ENCODE data around the gene FPGS. TPM values are rescaled to one million over a fixed set of nuclear protein-coding genes. Genes with fewer than 3 reads are reported as not detected.
"Not testable (repeated sequence)": the region's sequence is repeated elsewhere in the genome, so short reads cannot be mapped to it uniquely, and the experiment has no call there.

FPGS gene
- total RNA-seq, 1 donor from 2014 or later, result 68.9 TPM

GRCh38 chr9:127777368-127777980 lies 25.2 kb upstream of the FPGS start:
- H3K36me3 ChIP-seq, result no peaks in the 10 kb centered on the region
- H3K4me1 ChIP-seq, result peaks cover 14% of the 10 kb centered on the region
- H3K9me3 ChIP-seq, result no peaks in the 10 kb centered on the region
- H3K4me3 ChIP-seq, result peak overlapping the region; percentile 43
- ATAC-seq (no peak), DNase-seq (no peak)
- TF ChIP-seq, protein P1, sequence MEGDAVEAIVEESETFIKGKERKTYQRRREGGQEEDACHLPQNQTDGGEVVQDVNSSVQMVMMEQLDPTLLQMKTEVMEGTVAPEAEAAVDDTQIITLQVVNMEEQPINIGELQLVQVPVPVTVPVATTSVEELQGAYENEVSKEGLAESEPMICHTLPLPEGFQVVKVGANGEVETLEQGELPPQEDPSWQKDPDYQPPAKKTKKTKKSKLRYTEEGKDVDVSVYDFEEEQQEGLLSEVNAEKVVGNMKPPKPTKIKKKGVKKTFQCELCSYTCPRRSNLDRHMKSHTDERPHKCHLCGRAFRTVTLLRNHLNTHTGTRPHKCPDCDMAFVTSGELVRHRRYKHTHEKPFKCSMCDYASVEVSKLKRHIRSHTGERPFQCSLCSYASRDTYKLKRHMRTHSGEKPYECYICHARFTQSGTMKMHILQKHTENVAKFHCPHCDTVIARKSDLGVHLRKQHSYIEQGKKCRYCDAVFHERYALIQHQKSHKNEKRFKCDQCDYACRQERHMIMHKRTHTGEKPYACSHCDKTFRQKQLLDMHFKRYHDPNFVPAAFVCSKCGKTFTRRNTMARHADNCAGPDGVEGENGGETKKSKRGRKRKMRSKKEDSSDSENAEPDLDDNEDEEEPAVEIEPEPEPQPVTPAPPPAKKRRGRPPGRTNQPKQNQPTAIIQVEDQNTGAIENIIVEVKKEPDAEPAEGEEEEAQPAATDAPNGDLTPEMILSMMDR (IDR thresholded peaks at IDR 0.05), result no peak
- H3K27me3 ChIP-seq, result no peaks in the 10 kb centered on the region
- intact Hi-C loops (cut with DNase I), result no loop called here
- peak overlapping the region; percentile 78 for H3K27ac ChIP-seq

DNA sequence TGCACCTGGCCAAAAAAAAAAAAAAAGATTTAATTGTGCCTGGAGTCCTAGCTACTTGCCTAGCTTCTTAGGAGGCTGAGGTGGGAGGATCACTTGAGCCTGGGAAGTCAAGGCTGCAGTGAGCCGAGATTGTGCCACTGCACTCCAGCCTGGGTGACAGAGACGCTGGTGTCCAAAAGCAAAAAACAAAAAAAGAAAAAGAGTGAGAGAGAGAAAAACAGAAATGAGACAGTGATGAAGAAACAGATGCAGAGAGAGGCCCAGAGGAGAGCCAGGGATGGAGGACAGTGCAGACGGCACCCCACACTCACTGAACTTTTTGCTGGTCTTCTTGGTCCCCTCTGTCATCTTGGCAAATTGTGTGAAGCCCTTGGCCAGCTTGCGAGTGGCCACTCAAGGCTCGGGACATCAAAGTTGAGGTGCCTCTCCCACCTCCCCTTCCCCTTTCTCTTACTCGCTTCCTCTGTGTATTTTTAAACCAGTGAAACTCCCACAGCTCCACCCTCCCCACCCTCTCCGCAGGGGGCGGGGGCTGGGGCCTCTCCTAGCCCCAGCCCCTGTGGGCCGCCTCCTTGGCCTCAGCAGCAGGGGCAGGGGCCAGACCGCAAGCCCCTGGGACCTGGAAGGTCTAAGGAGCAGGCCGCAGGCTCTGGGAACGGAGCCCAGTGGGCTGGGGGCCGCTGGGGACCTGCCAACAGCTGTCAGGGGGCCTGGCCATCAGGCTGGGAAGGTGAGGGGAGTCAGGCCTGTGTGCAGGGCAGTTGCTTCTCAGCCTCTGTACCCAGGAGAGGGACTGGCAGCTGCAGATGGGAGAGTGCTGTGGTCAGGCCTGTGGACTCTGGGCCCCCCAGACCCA lies 24.2 kb upstream of the FPGS start, which contains the start of gene SH2D3C:
Gene SH2D3C (minus strand): TSS at position 387 of the 856 bp plus-strand sequence. CDS start 39 bp downstream, at position 348.
- no peaks in the 10 kb centered on the region for H3K27me3 ChIP-seq
- ATAC-seq, result peak; percentile 43
- H3K9me3 ChIP-seq, result no peaks in the 10 kb centered on the region
- intact Hi-C loops (cut with DNase I), result no loop called here
- H3K4me3 ChIP-seq, result peak within 1 kb of the TSS; percentile 43
- H3K36me3 ChIP-seq, result no peaks in the 10 kb centered on the region
- DNase-seq, result peak; percentile 73
- TF ChIP-seq, protein P1 (IDR thresholded peaks at IDR 0.05), result no peak
- peaks cover 23% of the 10 kb centered on the region for H3K4me1 ChIP-seq
- H3K27ac ChIP-seq, result peak within 1 kb of the TSS; percentile 78

DNA sequence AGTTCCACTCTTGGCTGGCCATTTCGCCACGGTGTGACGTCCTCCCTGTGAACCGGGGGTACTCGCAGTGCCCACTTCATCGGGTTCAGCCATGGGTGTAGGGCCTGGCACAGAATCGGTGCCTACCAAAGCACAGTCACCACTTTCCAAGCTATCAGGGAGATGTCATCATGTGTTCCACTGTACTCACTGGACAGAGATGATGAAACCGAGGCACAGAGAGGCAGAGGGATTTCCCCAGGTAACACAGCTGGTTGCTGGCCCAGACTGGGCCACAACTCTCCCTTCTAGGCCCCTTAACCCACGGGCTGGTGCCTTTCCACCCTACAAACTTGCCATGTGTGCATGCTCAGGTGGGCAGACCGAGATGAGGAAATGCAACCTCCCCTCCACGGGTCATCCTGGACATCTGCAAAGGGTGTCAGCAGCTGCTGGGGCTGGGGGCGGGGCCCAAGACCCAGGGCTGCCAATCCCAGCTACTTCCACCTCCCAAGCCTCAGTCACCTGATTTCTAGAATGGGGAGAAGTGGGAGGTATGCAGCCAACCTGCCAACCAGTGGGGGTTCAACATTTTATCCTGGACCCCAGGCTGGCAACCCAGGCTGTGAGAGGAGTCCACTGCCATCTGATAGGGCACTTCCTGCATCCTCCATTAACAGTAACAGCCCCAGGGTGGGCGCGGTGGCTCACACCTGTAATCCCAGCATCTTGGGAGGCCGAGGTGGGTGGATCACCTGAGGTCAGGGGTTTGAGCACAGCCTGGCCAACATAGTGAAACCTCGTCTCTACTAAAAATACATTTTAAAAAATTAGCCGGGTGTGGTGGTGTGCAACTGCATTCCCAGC lies 23.3 kb upstream of the FPGS start:
- H3K9me3 ChIP-seq, result no peaks in the 10 kb centered on the region
- DNase-seq (no peak), ATAC-seq (peak; percentile 56)
- H3K36me3 ChIP-seq, result no peaks in the 10 kb centered on the region
- H3K4me3 ChIP-seq, result peak overlapping the region; percentile 43
- no peaks in the 10 kb centered on the region for H3K27me3 ChIP-seq
- H3K4me1 ChIP-seq, result peaks cover 31% of the 10 kb centered on the region
- peak overlapping the region; percentile 78 for H3K27ac ChIP-seq
- TF ChIP-seq, protein P1 (IDR thresholded peaks at IDR 0.05), result no peak
- intact Hi-C loops (cut with DNase I), result no loop called here

DNA sequence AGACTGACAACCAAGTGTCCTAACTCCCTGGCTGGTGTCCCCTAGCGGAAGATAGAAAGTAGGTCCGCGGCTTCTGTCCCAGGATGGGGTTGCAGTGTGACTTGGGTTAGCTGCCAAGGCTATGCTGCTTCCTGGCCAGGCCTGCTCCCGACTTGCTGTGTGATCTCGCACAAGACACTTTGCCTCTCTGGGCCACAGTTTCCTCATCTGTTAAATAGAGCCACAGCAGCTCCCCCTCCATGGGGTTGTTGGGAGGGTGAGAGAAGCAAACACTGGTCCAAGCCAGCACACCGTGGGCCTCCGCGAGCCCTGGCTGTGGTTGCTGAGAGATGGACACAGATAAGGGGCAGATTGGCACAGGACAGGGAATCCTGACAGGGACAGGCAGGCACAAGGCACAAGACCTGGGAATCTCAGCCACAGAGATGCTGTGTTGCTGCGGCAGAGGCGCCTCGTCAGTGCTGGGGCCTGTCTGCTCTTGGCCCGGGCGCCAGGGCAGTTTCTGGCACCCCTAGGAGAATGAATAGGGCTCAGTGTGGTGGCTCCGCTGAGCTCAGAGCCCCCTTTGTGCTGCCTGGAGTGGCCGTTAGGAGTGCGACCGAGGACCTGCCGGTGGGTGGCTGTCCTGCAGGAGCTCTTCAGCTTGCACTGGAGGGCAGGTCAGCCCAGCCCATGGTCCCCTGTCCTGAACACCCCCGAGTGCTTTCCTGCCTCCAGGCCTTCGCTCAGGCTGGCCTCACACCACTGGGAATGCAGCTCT lies 22.4 kb upstream of the FPGS start:
- Histone ChIP-seq H3K9me3 (no peaks in the 10 kb centered on the region), H3K27me3 (no peaks in the 10 kb centered on the region), H3K27ac (peak overlapping the region; percentile 68), H3K4me3 (no peak overlapping the region), H3K4me1 (peaks cover 31% of the 10 kb centered on the region), H3K36me3 (no peaks in the 10 kb centered on the region)
- TF ChIP-seq, protein P1 (IDR thresholded peaks at IDR 0.05), result no peak
- ATAC-seq (no peak), DNase-seq (no peak)
- intact Hi-C loops (cut with DNase I), result no loop called here

GRCh38 chr9:127780909-127781308 lies 21.8 kb upstream of the FPGS start:
- H3K27me3 ChIP-seq; H3K4me3 ChIP-seq; DNase-seq; intact Hi-C loops (cut with DNase I); ATAC-seq; H3K9me3 ChIP-seq; H3K36me3 ChIP-seq: not testable (repeated sequence)
- Histone ChIP-seq H3K27ac (peak overlapping the region; percentile 68), H3K4me1 (peaks cover 31% of the 10 kb centered on the region)
